SK-N-SH (cell line): ENCODE data around the gene TMEM9.

Experiments used
- EZH2phosphoT487 ChIP-seq: fragments of 200-600 bp; sonication (generic); IDR thresholded peaks from 2 replicates; pipeline ENCODE4 v1.6.1; 2017; ENCODE audit warnings: low read depth, mixed run types, mild to moderate bottlenecking, antibody characterized with exemption, moderate library complexity, borderline replicate concordance
- GATA2 ChIP-seq: sonication (generic); formaldehyde crosslinking; IDR thresholded peaks from 2 replicates; pipeline ENCODE4 v1.5.0; 2020; ENCODE audit warnings: mild to moderate bottlenecking, missing genetic modification reagents
- IRF3 ChIP-seq: fragments of 150-350 bp; IDR thresholded peaks from 2 replicates; pipeline ENCODE4 v1.6.1; 2016; ENCODE audit warnings: mild to moderate bottlenecking, low read depth, low read length
- NRF1 ChIP-seq: IDR thresholded peaks from 2 replicates; pipeline ENCODE4 v1.6.1; 2012; ENCODE audit warnings: low read depth, mild to moderate bottlenecking, low read length
- PBX3 ChIP-seq: IDR thresholded peaks from 2 replicates; pipeline ENCODE4; 2012
- POLR2AphosphoS5 ChIP-seq: IDR thresholded peaks from 2 replicates; pipeline ENCODE4 v1.6.1; 2012; ENCODE audit warnings: low read depth, low read length
- SMC3 ChIP-seq: IDR thresholded peaks from 2 replicates; pipeline ENCODE4 v1.6.1; 2012; ENCODE audit warnings: low read depth, low read length, improper control_type of control experiment
- YY1 ChIP-seq: IDR thresholded peaks from 2 replicates; pipeline ENCODE4 v1.4.0; 2012; ENCODE audit warnings: low read depth, mild to moderate bottlenecking
- TF ChIP-seq, protein P1 (sequence below): fragments of 200-600 bp; sonication (generic); IDR thresholded peaks from 2 replicates; pipeline ENCODE4 v1.6.1; 2017; ENCODE audit warnings: antibody characterized with exemption, mild to moderate bottlenecking, moderate library complexity
- TF ChIP-seq, protein P2 (sequence below): IDR thresholded peaks from 2 replicates; pipeline ENCODE4 v1.4.0; 2012; ENCODE audit warnings: low read depth
- TF ChIP-seq, protein P3 (sequence below): IDR thresholded peaks from 2 replicates; pipeline ENCODE4 v1.6.1; 2012; ENCODE audit warnings: mild to moderate bottlenecking, low read depth, low read length, moderate library complexity

- TF ChIP-seq, protein P1, sequence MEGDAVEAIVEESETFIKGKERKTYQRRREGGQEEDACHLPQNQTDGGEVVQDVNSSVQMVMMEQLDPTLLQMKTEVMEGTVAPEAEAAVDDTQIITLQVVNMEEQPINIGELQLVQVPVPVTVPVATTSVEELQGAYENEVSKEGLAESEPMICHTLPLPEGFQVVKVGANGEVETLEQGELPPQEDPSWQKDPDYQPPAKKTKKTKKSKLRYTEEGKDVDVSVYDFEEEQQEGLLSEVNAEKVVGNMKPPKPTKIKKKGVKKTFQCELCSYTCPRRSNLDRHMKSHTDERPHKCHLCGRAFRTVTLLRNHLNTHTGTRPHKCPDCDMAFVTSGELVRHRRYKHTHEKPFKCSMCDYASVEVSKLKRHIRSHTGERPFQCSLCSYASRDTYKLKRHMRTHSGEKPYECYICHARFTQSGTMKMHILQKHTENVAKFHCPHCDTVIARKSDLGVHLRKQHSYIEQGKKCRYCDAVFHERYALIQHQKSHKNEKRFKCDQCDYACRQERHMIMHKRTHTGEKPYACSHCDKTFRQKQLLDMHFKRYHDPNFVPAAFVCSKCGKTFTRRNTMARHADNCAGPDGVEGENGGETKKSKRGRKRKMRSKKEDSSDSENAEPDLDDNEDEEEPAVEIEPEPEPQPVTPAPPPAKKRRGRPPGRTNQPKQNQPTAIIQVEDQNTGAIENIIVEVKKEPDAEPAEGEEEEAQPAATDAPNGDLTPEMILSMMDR: no peak
- no peak for TF ChIP-seq POLR2AphosphoS5
- no peak for TF ChIP-seq NRF1
- TF ChIP-seq YY1: no peak
- TF ChIP-seq, protein P2, sequence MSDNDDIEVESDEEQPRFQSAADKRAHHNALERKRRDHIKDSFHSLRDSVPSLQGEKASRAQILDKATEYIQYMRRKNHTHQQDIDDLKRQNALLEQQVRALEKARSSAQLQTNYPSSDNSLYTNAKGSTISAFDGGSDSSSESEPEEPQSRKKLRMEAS: no peak
- TF ChIP-seq SMC3: no peak
- TF ChIP-seq PBX3: no peak
- TF ChIP-seq GATA2 (CRISPR knock-in tag): no peak
- no peak for TF ChIP-seq EZH2phosphoT487
- no peak for TF ChIP-seq IRF3
- TF ChIP-seq, protein P3, sequence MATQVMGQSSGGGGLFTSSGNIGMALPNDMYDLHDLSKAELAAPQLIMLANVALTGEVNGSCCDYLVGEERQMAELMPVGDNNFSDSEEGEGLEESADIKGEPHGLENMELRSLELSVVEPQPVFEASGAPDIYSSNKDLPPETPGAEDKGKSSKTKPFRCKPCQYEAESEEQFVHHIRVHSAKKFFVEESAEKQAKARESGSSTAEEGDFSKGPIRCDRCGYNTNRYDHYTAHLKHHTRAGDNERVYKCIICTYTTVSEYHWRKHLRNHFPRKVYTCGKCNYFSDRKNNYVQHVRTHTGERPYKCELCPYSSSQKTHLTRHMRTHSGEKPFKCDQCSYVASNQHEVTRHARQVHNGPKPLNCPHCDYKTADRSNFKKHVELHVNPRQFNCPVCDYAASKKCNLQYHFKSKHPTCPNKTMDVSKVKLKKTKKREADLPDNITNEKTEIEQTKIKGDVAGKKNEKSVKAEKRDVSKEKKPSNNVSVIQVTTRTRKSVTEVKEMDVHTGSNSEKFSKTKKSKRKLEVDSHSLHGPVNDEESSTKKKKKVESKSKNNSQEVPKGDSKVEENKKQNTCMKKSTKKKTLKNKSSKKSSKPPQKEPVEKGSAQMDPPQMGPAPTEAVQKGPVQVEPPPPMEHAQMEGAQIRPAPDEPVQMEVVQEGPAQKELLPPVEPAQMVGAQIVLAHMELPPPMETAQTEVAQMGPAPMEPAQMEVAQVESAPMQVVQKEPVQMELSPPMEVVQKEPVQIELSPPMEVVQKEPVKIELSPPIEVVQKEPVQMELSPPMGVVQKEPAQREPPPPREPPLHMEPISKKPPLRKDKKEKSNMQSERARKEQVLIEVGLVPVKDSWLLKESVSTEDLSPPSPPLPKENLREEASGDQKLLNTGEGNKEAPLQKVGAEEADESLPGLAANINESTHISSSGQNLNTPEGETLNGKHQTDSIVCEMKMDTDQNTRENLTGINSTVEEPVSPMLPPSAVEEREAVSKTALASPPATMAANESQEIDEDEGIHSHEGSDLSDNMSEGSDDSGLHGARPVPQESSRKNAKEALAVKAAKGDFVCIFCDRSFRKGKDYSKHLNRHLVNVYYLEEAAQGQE: no peak
These were observed 15.8 kb upstream of the TMEM9 start for GRCh38 chr1:201169971-201170532.
